ENCODE data around the gene AKAP11. TPM values are rescaled to one million over a fixed set of nuclear protein-coding genes. Genes with fewer than 3 reads are reported as not detected.

The AKAP11 gene
- total and polyA plus RNA-seq, 2 experiments from 2014 or later, result 4.3 to 21.6 TPM

- H2AFZ ChIP-seq, result peak overlapping the region; percentile 89
- no peaks in the 10 kb centered on the region for H3K27me3 ChIP-seq (ENCODE audit: insufficient read depth)
Observed at GRCh38 chr13:42270857-42271215, 1.1 kb upstream of the AKAP11 start.

More at GRCh38 chr13:42270857-42271215, 1.1 kb upstream of the AKAP11 start:
- H3K4me3 Mint-ChIP-seq, result peak overlapping the region; percentile 98
- Histone ChIP-seq H3K9me2 (ENCODE audit: insufficient read depth) (no peaks in the 10 kb centered on the region), H4K20me1 (replicated peaks; ENCODE audit: insufficient read depth) (no peaks in the 10 kb centered on the region), H3K4me2 (peak overlapping the region; percentile 76), H3K4me1 (ENCODE audit: insufficient read depth) (peaks cover 20% of the 10 kb centered on the region), H3K36me3 (ENCODE audit: insufficient read depth) (no peaks in the 10 kb centered on the region), H3K4me3 (peak overlapping the region; percentile 68), H3K27ac (ENCODE audit: low read depth) (no peak overlapping the region), H3K79me2 (replicated peaks; ENCODE audit: insufficient read depth) (peaks cover 36% of the 10 kb centered on the region), H3F3A (replicated peaks; ENCODE audit: low read depth) (peaks cover 5% of the 10 kb centered on the region; the same call in 1 of the 2 replicates)
- no peak overlapping the region for H3K27ac Mint-ChIP-seq
- H3K27me3 Mint-ChIP-seq (ENCODE audit: insufficient read depth, low read depth, poor library complexity), result peaks cover 15% of the 10 kb centered on the region
- TF ChIP-seq CREB1 (CRISPR knock-in tag; IDR thresholded peaks at IDR 0.05; ENCODE audit: low read depth) (no peak), EZH2phosphoT487 (IDR thresholded peaks at IDR 0.05; ENCODE audit: unreplicated experiment) (no peak), STAT1 (IDR thresholded peaks at IDR 0.05; ENCODE audit: unreplicated experiment) (no peak), ZNF462 (CRISPR knock-in tag; IDR thresholded peaks at IDR 0.05) (no peak), ZNF114 (CRISPR knock-in tag; IDR thresholded peaks at IDR 0.05) (no peak), POLR2AphosphoS5 (IDR thresholded peaks at IDR 0.05; ENCODE audit: low read depth) (no peak), ZNF331 (CRISPR knock-in tag; IDR thresholded peaks at IDR 0.05; ENCODE audit: low read depth) (no peak), JUNB (IDR thresholded peaks at IDR 0.05; ENCODE audit: unreplicated experiment) (no peak), NANOG (IDR thresholded peaks at IDR 0.05; ENCODE audit: borderline replicate concordance) (no peak), EZH2 (IDR thresholded peaks at IDR 0.05; ENCODE audit: low read depth, unreplicated experiment) (no peak)
- TF ChIP-seq, protein P1, sequence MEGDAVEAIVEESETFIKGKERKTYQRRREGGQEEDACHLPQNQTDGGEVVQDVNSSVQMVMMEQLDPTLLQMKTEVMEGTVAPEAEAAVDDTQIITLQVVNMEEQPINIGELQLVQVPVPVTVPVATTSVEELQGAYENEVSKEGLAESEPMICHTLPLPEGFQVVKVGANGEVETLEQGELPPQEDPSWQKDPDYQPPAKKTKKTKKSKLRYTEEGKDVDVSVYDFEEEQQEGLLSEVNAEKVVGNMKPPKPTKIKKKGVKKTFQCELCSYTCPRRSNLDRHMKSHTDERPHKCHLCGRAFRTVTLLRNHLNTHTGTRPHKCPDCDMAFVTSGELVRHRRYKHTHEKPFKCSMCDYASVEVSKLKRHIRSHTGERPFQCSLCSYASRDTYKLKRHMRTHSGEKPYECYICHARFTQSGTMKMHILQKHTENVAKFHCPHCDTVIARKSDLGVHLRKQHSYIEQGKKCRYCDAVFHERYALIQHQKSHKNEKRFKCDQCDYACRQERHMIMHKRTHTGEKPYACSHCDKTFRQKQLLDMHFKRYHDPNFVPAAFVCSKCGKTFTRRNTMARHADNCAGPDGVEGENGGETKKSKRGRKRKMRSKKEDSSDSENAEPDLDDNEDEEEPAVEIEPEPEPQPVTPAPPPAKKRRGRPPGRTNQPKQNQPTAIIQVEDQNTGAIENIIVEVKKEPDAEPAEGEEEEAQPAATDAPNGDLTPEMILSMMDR (conservative IDR thresholded peaks at IDR 0.05; ENCODE audit: low read depth in 2 of 2), result no peak
- TF ChIP-seq, protein P2, sequence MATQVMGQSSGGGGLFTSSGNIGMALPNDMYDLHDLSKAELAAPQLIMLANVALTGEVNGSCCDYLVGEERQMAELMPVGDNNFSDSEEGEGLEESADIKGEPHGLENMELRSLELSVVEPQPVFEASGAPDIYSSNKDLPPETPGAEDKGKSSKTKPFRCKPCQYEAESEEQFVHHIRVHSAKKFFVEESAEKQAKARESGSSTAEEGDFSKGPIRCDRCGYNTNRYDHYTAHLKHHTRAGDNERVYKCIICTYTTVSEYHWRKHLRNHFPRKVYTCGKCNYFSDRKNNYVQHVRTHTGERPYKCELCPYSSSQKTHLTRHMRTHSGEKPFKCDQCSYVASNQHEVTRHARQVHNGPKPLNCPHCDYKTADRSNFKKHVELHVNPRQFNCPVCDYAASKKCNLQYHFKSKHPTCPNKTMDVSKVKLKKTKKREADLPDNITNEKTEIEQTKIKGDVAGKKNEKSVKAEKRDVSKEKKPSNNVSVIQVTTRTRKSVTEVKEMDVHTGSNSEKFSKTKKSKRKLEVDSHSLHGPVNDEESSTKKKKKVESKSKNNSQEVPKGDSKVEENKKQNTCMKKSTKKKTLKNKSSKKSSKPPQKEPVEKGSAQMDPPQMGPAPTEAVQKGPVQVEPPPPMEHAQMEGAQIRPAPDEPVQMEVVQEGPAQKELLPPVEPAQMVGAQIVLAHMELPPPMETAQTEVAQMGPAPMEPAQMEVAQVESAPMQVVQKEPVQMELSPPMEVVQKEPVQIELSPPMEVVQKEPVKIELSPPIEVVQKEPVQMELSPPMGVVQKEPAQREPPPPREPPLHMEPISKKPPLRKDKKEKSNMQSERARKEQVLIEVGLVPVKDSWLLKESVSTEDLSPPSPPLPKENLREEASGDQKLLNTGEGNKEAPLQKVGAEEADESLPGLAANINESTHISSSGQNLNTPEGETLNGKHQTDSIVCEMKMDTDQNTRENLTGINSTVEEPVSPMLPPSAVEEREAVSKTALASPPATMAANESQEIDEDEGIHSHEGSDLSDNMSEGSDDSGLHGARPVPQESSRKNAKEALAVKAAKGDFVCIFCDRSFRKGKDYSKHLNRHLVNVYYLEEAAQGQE (IDR thresholded peaks at IDR 0.05; ENCODE audit: unreplicated experiment), result no peak
- TF ChIP-seq, protein P3, sequence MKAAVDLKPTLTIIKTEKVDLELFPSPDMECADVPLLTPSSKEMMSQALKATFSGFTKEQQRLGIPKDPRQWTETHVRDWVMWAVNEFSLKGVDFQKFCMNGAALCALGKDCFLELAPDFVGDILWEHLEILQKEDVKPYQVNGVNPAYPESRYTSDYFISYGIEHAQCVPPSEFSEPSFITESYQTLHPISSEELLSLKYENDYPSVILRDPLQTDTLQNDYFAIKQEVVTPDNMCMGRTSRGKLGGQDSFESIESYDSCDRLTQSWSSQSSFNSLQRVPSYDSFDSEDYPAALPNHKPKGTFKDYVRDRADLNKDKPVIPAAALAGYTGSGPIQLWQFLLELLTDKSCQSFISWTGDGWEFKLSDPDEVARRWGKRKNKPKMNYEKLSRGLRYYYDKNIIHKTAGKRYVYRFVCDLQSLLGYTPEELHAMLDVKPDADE (IDR thresholded peaks at IDR 0.05), result no peak
- peaks cover 20% of the 10 kb centered on the region for H3K36me3 Mint-ChIP-seq (ENCODE audit: low read depth)
- ATAC-seq (no peak), DNase-seq (ENCODE audit: low spot score) (no peak)
- peaks cover 27% of the 10 kb centered on the region for H3K9me3 Mint-ChIP-seq
- H3K4me1 Mint-ChIP-seq, result peaks cover 34% of the 10 kb centered on the region
